LNCaP clone FGC (cell line): ENCODE results near the gene TTC22.

Experiments
- DNase-seq: peaks from one replicate; pipeline ENCODE4 v3.0.0-alpha.2; 2011; ENCODE audit warnings: low read depth
- H3K4me3 ChIP-seq: 2 replicates; pipeline ENCODE4 v1.5.1; 2011; ENCODE audit warnings: mild to moderate bottlenecking, low read depth, low read length, control low read depth
- TF ChIP-seq, protein P1 (sequence below): IDR thresholded peaks from 2 replicates; pipeline ENCODE4 v1.5.1; 2012; ENCODE audit warnings: mild to moderate bottlenecking; ENCODE audit not compliant: control insufficient read depth, insufficient read depth; ENCODE audit errors: extremely low read depth

TTC22 gene

DNA sequence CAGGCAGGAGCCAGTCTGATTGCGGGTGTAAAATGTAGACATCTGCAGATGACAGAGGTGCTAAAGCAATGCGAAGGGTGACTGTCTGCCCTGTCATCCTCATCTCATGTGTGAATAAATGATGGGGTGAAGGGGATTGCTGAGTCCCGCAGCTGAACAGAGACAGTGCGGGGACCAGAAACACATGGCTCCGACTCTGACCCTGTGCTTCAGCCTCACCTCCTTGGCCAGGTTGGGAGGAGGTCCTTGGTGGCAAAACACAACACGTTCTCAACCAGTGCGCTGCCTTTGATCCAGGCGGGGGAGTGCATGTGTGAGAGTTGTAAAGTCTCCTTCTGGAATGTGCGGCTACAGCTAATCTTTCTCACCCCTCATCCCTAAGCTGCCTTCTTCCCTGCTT is 32.0 kb upstream of the TTC22 start:
- TF ChIP-seq, protein P1, sequence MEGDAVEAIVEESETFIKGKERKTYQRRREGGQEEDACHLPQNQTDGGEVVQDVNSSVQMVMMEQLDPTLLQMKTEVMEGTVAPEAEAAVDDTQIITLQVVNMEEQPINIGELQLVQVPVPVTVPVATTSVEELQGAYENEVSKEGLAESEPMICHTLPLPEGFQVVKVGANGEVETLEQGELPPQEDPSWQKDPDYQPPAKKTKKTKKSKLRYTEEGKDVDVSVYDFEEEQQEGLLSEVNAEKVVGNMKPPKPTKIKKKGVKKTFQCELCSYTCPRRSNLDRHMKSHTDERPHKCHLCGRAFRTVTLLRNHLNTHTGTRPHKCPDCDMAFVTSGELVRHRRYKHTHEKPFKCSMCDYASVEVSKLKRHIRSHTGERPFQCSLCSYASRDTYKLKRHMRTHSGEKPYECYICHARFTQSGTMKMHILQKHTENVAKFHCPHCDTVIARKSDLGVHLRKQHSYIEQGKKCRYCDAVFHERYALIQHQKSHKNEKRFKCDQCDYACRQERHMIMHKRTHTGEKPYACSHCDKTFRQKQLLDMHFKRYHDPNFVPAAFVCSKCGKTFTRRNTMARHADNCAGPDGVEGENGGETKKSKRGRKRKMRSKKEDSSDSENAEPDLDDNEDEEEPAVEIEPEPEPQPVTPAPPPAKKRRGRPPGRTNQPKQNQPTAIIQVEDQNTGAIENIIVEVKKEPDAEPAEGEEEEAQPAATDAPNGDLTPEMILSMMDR: no peak
- DNase-seq: no peak
- no peak overlapping the region for H3K4me3 ChIP-seq

DNA sequence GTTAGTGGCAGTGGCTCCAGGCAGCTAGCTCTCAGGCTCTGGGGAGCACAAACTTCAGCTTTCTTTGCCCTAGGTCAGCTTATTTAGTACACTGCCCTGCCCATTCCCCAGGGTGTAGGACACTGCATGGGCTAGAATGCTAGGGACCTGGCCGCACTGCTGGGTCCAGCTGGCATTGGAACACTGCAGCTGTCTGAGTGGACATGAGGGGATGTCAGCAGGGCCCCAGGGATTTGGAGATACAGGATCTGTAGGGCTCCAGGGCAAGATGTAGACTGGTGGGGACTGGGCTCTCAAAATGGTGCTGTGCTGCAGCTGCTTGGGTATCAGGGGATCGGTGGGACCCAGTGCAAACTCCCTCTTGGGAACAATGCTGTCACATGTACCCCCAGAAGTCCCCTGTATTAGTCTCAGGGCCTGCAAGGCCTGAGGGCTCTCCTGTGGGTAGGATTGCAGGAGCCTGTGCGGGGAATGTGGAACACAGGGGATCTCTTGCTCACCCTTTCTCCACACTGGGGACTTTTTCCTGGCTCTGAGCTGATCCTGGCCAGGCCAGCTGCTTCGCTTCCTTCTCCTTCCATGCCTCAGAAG is 25.2 kb upstream of the TTC22 start:
- DNase-seq: no peak
- TF ChIP-seq, protein P1: no peak
- H3K4me3 ChIP-seq: no peak overlapping the region

DNA sequence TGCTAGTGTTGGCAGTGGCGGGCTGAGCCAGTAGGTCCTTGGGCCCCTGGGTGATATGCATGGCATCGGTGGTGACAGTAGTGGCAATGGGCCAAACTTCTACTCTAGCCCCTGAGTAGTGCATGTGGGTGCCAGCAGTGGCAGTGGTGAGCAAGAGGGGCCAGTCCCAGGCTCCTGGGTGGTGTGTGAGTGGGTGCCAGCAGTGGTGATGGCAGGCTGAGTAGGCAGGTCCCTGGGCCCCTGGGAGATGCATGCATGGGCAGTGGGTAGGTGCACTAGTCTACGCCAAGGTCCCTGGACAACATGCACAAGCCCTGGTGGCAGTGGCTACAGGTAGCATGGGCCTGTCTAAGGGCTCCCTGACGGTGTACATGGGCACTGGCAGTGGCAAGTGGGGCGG is 24.6 kb upstream of the TTC22 start:
- no peak overlapping the region for H3K4me3 ChIP-seq
- TF ChIP-seq, protein P1: no peak
- no peak for DNase-seq

DNA sequence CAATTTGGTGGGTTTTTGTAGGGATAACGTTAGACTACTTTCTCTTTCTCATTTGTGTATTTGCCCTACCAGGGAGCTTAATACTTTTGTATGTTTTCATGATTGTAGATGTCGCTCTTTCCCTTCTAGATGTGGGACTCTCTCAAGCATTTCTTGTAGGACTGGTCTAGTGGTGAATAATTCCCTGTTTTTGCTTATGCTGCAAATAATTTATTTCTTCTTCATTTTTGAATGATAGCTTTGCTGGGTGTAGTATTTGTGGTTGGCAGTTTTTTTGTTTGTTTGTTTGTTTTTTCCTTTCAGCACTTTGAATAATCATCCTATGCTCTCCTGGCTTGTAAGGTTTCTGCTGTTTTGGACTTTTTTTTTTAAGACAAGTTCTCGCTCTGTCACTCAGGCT is 22.5 kb upstream of the TTC22 start:
- TF ChIP-seq, protein P1: no peak
- DNase-seq: no peak
- H3K4me3 ChIP-seq: no peak overlapping the region

DNA sequence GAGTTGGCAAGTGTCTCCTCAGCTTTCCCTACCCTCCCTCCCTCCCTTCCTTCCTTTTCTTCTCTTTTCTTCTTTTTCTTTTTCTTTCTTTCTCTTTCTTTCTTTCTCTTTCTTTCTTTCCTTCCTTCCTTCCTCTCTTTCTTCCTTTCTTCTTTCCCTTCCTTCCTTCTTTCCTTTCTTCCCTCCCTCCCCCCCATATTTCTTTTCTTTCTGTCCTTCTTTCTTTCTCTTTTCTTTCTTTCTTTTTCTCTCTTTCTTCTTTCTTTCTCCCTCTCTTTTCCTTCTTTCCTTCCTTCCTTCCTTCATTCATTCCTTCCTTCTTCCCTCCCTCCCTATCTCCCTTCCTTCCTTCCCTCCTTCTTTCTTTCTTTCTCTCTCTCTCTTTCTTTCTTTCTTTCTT is 18.6 kb upstream of the TTC22 start:
- no peak overlapping the region for H3K4me3 ChIP-seq
- DNase-seq: no peak
- TF ChIP-seq, protein P1: no peak

DNA sequence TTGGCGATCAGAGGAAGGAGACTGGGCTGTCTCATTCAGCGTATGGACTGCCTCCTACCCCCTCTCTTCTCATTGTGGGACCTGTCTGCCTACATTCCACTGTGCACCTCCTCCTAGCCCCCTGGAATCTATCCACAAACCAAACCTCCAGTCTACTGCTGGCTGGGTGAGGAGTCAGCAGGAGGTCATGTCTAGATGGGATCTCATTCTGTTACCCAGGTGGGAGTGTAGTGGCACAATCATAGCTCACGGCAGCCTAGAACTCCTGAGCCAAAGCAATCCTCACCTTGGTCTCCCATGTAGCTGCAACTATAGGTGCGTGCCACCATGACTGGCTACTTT is 18.0 kb upstream of the TTC22 start:
- TF ChIP-seq, protein P1: no peak
- no peak overlapping the region for H3K4me3 ChIP-seq
- no peak for DNase-seq

DNA sequence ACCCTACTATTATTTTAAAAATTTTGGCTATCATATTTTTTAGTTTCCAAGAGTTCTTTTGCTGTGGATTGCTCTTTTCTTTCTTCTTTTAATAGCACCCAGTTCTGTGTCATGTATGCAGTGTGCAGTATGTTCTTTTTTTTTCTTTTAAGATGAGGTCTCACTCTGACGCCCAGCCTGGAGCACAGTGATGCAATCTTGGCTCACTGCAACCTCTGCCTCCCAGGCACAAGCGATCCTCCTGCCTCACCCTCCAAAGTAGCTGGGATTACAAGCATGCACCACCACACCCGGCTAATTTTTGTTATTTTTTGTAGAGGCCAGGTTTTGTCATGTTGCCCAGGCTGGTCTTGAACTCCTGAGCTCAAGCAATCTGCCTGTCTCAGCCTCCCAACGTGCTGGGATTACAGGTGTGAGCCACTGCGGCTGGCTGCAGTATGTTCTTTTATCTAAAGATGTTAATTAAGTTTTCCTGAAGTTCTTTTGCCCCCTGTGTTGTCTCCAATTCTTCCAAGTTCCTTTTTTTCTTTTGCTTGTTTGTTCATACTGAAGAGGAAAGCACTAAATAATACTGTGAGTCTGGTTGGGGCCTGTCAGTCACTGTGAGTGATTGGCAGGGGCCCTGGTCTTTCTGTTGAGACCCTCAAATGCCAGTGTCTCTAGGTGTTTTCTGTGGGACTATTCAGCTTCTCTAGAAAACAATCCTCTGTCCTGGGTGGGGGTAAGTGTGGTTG is 17.5 kb upstream of the TTC22 start:
- TF ChIP-seq, protein P1: no peak
- DNase-seq: no peak
- H3K4me3 ChIP-seq: no peak overlapping the region
